Endothelial cell of umbilical vein (primary cell): ENCODE data around the gene GRID2IP.

Experiments used
- CTCF ChIP-seq, 2 donors: IDR thresholded peaks; 1 replicate in 1 of 2; 2 replicates in 1 of 2; pipeline ENCODE4 v1.5.1; 2011; ENCODE audit warnings: low read length in 2 of 2, mild to moderate bottlenecking in 2 of 2, moderate library complexity in 2 of 2, control low read depth in 1 of 2, inconsistent platforms in 1 of 2, low read depth in 1 of 2; ENCODE audit not compliant: insufficient read depth in 1 of 2; ENCODE audit errors: extremely low read depth in 1 of 2
- FOS ChIP-seq: IDR thresholded peaks from 2 replicates; pipeline ENCODE4 v1.6.1; 2011; ENCODE audit warnings: mild to moderate bottlenecking, low read length, moderate library complexity, borderline replicate concordance; ENCODE audit not compliant: insufficient read depth
- MYC ChIP-seq: IDR thresholded peaks from one replicate; pipeline ENCODE4 v1.6.1; 2011; ENCODE audit warnings: mild to moderate bottlenecking, low read depth, low read length
- POLR2AphosphoS5 ChIP-seq: IDR thresholded peaks from 2 replicates; pipeline ENCODE4 v1.6.1; 2012; ENCODE audit warnings: low read depth, mild to moderate bottlenecking, control low read depth, low read length, moderate library complexity; ENCODE audit not compliant: insufficient read depth

GRCh38 chr7:6513541-6513940 lies 37.7 kb downstream of the GRID2IP start:
- TF ChIP-seq MYC: no peak
- no peak for TF ChIP-seq CTCF (IDR thresholded peaks at IDR 0.05; ENCODE audit: extremely low read depth in 1 of 2, insufficient read depth in 1 of 2, low read depth in 1 of 2, low read length in 2 of 2)
- TF ChIP-seq FOS: no peak
- TF ChIP-seq POLR2AphosphoS5: no peak
